GM20431 (cell line): ENCODE measurements around the gene C1orf105.

ENCODE experiments used
- in situ Hi-C: fragments of 300-500 bp; cut with MseI, MboI; formaldehyde crosslinking; loops from one replicate; pipeline ENCODE4 v1.15.0; 2020; ENCODE audit warnings: low sequenced_read_pairs; ENCODE audit not compliant: unreplicated experiment

C1orf105 gene

DNA sequence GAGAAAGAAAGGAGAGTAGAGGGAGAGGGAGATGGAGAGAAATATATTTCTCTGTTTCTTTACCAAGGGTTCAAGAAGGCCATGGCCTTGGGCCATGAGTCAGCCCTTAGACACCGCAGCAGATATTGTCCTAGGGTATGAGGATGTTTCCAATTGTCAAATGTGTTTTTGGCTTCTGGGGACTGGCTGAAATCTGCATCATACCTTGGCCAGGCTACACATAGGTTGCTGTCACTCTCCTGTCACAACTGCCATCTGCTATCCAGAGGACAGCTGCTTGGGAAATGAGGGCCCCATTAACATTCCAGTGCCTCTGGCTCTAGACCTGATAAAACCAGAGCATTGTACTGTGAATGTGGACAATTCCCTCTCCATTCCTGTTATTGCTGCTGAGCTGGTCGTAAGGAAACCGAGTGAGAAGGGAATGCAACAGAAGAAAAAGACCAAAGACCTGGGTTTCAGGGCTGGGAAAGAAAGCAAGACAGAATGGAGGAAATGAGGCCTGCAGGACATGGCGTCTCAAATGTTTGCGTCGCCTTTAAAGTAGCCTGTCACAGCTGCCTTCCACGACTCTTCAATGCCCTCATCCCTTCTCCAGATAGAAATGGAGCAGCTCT lies 32.2 kb downstream of the C1orf105 start:
- in situ Hi-C loops, result loop anchor here (25.0 kb wide), 1 partner anchor 260 kb away; no protein-coding TSS in a partner anchor

DNA sequence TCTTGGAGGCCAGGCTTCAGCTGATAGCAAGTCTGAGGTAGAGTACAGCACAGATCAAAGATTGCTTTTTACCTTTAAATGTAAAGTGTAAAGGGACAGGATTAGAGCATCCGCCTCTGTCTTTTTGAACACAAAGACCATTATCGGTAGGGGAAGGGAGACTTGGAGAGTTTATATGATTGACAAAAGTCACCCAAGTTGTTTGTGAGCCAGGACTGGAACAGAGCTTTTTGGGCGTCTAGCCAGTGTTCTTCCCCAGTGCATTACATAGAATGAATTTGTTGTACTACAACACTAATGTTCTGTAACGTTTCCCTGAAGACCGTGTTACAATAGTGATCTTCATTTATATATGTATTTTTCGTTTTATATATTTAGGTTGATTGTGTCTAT lies 32.7 kb downstream of the C1orf105 start:
- in situ Hi-C loops, result loop anchor here (25.0 kb wide), 1 partner anchor 259 kb away; no protein-coding TSS in a partner anchor

DNA sequence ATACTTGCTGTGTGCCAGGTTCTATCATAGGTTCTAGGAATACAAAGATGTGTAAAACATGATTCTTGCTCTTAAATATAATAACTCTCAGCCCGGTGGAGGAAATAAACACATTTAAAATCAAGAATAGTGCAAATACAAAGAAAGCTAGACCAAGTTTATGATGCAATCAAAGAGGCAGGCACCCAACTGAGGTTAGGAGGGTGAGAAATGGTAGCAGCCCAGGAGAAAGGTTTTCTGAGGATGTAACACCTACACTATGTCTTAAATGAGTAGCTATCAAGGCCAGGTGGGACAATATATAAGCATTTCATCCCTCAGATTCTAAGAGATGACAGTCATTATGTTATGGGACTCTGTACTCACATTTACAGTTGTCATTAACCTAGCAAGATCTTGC lies 33.1 kb downstream of the C1orf105 start:
- in situ Hi-C loops, result loop anchor here (25.0 kb wide), 1 partner anchor 259 kb away; no protein-coding TSS in a partner anchor

DNA sequence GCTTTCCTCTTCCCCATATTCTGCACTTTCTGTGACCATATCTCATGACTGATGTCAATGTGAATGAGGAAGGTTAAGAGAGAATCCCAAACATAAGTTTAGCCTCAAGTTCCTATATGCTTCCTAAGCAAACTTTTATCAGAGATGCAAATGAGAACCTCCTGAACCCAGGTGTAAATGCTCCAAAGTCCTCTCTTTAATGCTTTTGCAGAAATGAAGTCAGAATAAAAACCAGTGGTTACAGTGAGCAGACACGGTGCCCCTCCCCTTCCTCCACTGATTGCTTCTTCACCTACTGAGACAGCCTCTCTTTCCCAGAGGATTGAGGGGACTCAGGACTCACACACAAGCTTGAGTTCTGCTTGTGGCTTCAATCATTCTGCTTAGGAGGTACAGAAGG lies 35.0 kb downstream of the C1orf105 start:
- in situ Hi-C loops, result loop anchor here (25.0 kb wide), 1 partner anchor 257 kb away; no protein-coding TSS in a partner anchor

DNA sequence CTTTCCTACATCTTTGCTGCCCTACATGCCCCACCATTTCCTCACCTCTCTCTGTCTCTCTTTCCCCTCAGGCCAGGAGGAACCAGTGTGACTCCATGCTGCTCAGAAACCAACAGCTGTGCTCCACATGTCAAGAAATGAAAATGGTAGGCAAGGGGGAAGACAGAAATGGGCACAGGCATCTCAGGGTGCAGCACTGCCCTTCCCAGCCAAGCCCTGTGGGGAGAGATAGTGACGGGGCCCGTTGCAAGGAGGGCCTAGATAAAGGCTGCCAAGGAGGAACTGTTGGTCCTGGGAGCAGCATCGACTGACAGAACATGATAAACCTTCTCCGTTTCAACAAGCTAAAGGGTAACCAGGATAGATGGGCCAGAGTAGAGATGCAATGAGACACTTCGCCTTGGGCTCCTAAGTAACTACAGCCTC lies 35.9 kb downstream of the C1orf105 start:
- in situ Hi-C loops, result loop anchor here (25.0 kb wide), 1 partner anchor 256 kb away; no protein-coding TSS in a partner anchor

DNA sequence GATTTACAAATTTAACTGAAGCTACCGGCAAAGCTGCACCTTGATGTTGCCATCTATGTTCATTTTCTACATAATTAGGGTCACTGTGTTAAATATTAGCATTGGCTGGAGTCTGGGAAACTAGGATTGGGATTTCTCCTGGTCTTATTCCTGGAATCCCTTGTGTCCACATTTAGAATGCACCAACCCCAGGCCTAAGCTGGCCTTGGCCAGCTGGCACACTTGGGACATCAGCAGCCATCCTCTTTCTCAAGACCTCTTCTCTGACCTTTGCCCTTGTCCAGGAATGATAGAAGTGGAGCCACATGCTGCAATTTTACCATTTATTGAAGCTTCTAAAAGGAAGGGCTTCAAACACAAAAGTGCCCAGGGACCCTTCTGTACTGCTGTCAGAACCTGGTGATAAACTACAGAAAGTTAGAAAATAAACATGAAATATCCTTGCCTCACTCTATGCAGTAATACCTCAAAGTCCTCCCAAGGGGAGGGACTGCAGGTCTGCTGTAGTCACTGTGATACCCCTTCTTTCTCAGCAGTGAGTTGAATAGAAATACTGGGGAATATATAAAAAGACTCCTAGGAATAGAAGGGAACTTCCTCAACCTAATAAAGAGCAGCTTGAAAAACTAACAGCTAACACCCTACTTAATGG lies 37.1 kb downstream of the C1orf105 start:
- in situ Hi-C loops, result loop anchor here (25.0 kb wide), 1 partner anchor 255 kb away; no protein-coding TSS in a partner anchor

DNA sequence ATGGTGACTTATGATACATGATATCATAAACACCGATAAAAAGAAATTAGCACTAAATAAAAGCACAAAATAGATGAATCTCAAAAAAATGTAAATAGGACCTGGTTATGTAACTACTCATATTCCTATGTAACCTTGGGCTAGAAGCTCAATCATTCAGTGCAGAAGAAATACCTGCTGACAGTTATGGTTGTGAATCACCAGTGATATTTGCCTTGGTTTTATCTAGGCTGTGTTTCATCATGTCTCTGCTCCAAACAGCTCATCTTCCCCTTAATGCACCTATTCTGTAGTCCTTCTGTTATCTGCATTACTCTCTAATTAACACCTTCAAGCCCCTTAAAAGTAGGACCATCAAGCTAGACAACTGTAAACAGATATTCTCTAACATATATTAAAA lies 39.7 kb downstream of the C1orf105 start:
- in situ Hi-C loops, result loop anchor here (25.0 kb wide), 1 partner anchor 252 kb away; no protein-coding TSS in a partner anchor

DNA sequence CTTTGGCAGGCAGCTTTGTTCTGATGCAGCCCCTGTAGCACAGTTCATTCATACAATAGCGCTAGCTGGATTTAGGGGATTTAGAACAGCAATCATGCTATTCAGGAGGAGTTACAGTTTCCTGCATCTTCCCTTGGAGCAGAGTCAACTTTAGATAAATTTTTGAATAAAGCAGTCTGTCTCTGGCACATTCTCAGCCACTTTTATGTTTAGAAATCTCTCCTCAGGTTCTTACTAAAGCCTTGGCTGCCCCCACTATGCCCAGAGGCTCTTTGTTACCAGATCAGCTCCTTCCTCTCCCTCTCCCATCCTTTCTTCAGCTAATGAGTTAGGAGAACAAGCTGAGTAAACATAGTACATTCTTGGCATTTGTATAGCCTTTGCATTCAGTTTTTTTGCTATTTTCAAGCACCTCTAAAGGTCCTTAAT lies 40.4 kb downstream of the C1orf105 start:
- in situ Hi-C loops, result loop anchor here (25.0 kb wide), 1 partner anchor 251 kb away; no protein-coding TSS in a partner anchor

DNA sequence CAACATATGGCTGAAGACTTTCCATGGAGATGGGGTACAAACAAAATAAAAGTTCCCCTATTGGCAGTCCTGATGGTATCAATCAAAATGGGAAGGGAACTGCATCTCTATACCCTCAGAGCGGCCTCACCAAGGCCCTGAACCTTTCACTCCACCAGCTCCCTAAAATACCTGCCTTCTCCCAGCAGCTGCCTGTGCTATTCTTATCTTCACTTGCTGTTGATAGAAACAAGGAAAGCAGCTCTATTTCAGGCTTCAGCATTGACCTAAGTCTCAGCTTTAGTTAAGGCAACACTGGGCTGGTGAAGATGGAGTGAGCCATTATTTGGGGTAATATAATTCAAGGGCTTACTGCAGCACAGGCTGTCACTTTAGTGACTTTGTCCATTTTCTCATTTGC lies 45.1 kb downstream of the C1orf105 start:
- in situ Hi-C loops, result loop anchor here (25.0 kb wide), 1 partner anchor 247 kb away; no protein-coding TSS in a partner anchor

DNA sequence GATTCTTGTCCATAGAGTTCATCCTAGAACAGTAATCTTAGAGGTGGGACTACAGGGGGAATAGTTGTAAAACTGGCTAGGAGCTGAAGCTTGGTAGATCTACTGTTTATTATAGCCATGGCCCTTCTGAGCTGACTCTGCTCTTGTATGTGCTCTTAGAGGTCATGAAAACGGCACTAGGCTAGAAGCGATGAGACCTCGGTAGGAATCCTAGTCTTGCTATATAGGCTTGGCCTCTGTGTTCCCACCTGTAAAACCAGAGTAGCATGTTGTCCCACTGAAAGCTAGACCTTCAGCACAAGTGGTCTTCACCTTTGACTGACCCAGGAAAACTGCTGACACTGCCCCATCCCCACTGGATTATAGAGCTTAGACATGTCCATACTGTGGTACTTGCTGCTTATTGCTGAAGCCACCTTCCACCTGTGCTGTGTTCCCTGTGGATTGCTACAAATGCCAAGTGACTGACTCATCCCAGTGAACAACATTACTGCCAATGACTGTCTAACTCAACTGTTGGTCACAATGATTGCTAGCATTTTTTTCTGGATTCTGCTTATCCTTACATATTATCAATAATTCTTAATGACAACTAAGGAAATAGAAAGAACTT lies 46.4 kb downstream of the C1orf105 start:
- in situ Hi-C loops, result loop anchor here (25.0 kb wide), 1 partner anchor 245 kb away; no protein-coding TSS in a partner anchor

DNA sequence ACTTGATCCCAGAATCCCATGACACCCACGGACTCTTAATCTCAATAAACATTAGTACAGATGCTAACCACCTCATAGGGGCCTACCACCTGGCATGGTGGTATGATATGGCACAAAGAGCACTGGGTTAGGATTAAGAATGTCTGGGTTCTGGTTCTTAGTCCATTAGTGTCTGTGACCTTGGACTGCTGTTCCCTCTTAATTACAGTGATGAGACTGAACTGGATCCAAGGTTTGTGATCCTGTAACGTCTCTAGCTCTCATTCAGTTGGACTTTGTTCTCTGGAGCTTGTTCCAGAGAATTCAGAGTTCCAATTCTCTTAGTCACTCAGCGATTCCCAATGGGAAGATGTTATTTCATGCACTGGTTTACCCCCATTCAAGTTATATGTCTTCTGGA lies 47.0 kb downstream of the C1orf105 start:
- in situ Hi-C loops, result loop anchor here (25.0 kb wide), 1 partner anchor 245 kb away; no protein-coding TSS in a partner anchor

DNA sequence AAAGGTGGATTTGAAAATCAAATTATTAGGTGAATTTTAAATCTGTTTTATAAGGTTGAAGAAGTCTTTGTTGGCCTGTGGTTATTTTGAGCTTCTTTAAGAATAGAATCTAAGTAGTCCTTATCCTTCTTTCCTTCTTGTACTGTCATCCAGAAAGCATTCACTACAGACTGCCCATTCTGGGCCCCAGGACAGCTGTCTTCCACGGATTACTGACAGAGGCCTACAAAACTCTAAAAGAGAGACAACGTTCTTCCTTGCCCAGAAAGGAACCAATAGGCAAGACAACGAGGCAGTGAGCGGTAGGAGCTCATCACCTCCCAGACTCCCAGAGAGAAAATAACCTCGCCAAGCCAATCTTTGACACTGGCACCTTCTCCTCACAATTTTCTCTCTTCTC lies 47.8 kb downstream of the C1orf105 start:
- in situ Hi-C loops, result loop anchor here (25.0 kb wide), 1 partner anchor 244 kb away; no protein-coding TSS in a partner anchor

DNA sequence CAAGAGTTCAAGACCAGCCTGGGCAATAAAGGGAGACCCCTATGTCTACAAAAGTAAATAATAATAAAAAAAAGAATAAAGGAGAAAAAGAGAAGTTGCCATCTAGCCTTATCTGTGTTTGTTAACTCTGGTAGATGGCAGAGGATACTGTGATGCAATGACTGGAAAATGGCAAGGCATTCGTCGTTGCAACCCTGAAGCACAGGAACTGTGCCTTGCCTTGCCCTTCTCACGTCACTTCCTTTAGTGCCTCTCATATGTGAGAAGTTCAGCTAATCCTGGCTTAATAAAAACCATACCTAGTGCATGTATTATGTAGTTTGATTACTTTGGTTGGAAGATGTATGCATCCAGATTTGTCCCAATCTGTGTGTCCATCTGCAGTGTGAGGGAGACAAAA lies 49.2 kb downstream of the C1orf105 start:
- in situ Hi-C loops, result loop anchor here (25.0 kb wide), 1 partner anchor 243 kb away; no protein-coding TSS in a partner anchor

DNA sequence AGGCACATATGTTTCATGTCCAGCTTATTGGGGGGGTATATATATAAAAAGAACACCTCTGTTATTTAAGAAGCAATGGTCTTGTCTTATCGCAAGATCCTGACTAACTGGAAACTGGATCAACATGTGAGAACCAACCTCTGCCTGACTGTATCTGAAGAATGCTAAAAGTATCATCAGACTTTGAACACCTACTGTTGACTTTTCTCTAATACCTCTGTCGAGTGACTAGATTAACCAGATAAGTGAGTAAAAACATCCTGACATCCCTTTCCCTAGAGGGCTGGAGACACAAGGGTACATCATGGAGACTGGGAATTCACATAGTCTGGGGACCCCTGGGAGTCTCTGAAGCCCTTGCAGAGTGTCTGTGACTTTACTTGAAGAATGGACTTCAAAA lies 49.7 kb downstream of the C1orf105 start:
- in situ Hi-C loops, result loop anchor here (25.0 kb wide), 1 partner anchor 242 kb away; no protein-coding TSS in a partner anchor

DNA sequence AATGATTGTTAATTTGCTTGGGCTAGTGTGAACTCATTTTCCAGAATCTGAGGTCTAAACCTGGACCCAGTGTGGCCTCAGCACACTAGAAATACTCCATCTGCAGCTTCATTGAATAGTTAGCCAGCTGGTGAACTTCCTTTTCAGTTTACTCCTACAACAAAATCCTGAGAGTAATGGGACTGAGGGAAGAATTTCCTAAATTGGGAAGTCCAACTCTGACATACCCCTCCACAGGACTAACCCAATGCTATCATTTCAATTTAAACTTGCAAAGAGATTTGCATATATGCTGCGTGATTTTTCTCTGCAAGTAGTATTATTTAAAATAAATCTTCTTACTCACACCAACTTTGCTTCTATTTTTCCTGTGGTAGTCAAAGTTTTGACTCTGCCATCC lies 51.2 kb downstream of the C1orf105 start:
- in situ Hi-C loops, result loop anchor here (25.0 kb wide), 1 partner anchor 241 kb away; no protein-coding TSS in a partner anchor

DNA sequence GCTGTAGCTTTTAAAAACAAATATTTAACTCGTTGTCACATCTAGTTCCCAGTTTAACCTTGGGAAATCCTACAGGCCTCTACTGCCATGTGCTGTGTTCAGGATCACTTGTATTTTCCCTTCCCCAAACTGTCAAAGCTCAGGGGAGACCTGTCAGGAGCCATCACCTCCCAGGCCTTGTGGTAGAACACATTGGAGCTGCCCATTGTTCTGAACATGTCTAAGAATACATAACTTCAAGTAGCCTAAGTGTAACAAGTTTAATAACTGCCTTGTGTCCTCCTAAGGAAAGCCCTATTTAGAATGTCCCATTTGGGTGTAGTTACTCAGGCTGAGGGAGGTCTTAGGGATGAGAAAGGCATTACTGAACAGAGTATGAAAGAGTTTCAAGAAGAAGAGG lies 52.0 kb downstream of the C1orf105 start:
- in situ Hi-C loops, result loop anchor here (25.0 kb wide), 1 partner anchor 240 kb away; no protein-coding TSS in a partner anchor

DNA sequence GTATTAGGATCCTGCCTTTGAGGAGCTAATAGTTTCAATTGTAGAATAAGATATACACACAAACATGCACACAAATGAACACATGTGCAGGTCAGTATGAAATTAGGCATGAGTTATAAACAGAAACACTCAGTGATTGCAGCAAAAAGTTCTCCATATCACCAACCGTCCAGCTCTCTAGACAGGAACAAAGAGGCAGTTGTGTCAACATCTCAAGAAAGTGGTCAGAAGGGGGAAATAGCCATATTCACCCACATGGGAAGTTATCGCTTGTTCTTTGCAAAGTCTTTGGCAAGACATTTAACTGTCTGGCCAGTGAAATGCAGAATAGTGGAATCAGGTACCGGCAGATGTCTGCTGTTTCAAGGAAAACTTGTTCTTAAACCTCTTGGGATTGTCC lies 52.8 kb downstream of the C1orf105 start:
- in situ Hi-C loops, result loop anchor here (25.0 kb wide), 1 partner anchor 239 kb away; no protein-coding TSS in a partner anchor

DNA sequence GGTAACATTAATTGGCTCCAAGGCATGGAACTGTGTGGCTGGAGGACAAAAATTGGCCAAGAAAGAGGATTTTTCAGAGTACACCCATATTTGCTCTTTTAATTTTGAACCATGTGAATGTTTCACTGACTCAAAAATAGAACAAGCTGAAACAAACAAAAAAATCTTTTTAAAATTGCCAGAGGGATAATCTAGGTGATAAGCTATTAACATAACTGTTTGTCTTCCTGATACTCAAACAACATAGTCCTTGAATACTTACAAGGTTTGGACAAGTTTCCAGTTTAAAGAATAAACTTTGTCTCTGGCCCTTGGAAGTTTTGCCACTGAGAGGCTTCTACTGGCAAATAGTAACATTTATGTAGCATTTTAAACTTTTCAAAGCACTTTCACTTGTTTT lies 53.4 kb downstream of the C1orf105 start:
- in situ Hi-C loops, result loop anchor here (25.0 kb wide), 1 partner anchor 238 kb away; no protein-coding TSS in a partner anchor

DNA sequence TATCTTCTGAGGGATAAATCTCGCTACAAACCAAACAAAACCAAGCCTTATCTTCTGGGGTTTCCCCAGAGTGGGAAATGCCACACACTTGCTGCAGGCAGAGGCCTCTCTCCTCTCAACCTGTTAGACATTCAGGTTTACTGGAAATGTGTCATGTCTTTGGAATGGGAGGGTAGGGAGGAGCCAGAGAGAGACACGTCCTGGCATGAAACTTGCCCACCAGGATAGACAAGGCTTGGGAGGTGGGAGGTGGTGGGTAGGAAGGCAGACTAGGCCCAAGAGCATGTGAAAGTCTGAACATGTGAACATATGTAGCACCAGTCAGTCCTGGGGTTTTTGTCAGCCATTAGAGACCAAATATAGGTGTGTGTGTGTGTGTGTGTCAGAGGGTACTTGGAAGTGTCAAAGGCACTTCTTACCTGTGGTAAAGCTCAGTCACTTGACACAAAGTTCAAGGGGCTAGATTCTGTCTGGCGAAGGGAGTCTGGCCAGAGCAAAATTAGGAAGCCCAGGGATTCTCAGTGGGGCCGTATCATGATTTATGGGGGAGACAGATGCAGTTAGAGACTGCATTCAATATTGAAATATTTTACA lies 55.8 kb downstream of the C1orf105 start:
- in situ Hi-C loops, result no loop called here

DNA sequence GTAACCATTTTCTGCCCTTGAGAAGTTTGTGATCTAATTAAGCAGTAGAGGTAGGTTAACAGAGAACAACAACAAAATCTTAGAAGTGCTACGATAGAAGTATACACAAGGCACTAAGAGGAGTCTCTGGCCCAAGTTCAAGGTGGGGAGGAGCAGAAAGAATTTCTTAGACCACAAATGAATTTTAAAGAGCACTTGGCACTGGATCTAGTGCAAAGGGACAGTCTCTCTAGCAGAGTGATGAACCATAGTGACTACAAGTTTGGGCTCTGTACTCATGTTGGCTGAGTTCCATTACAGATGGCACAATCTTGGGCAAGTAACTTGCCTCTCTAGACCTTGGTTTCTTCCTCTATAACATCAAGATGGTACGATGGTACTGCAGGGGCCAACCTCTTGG lies 56.7 kb downstream of the C1orf105 start:
- in situ Hi-C loops, result no loop called here
